Thyroid gland (tissue), 4 donors: ENCODE measurements around the gene TLCD2. TPM values are rescaled to one million over a fixed set of nuclear protein-coding genes. Genes with fewer than 3 reads are reported as not detected.
"Not testable (repeated sequence)": the region's sequence is repeated elsewhere in the genome, so short reads cannot be mapped to it uniquely, and the experiment has no call there.

ENCODE experiments used
- DNase-seq, 2 donors: peaks; one replicate each; pipeline ENCODE4 v3.0.0-alpha.2; 2019
- H3K27ac ChIP-seq, 3 donors: fragments of 200-600 bp; sonication (generic); 1 replicate in 2 of 3; 2 replicates in 1 of 3; pipeline ENCODE4 v1.5.1; 2016 to 2019; ENCODE audit warnings: mild to moderate bottlenecking in 1 of 3, moderate library complexity in 1 of 3
- H3K27me3 ChIP-seq: fragments of 200-600 bp; sonication (generic); one replicate; pipeline ENCODE4 v1.5.1; 2019
- H3K36me3 ChIP-seq, 2 donors: fragments of 200-600 bp; sonication (generic); one replicate each; pipeline ENCODE4 v1.5.1; 2016 to 2019
- H3K4me1 ChIP-seq, 2 donors: fragments of 200-600 bp; sonication (generic); one replicate each; pipeline ENCODE4 v1.5.1; 2017 to 2019
- H3K4me3 ChIP-seq, 3 donors: fragments of 200-600 bp; sonication (generic); replicated peaks in 1 of 3; 1 replicate in 2 of 3; 2 replicates in 1 of 3; pipeline ENCODE4 v1.5.1; 2016; ENCODE audit warnings: mild to moderate bottlenecking in 1 of 3
- H3K9me3 ChIP-seq: fragments of 200-600 bp; sonication (generic); one replicate; pipeline ENCODE4 v1.5.1; 2017
- POLR2A ChIP-seq, 2 donors: fragments of 450-650 bp; IDR thresholded peaks; one replicate each; pipeline ENCODE4 v1.6.1; 2017; ENCODE audit warnings: antibody characterized with exemption in 2 of 2, mild to moderate bottlenecking in 2 of 2, moderate library complexity in 1 of 2
- WGBS, 2 donors: methylation state at CpG; one replicate each; pipeline ENCODE4 v1.1.5; 2017; 5-methylcytosine and 5-hydroxymethylcytosine counted together
- intact Hi-C: fragments of 100-400 bp; cut with DNase I; formaldehyde crosslinking; loops from one replicate; pipeline ENCODE4 v1.15.1; 2023
- total RNA-seq, 4 donors: library from RNA; depleted of rRNA; stranded (reverse); fragments of >200 nt; gene quantifications; one replicate each; pipeline ENCODE4 v1.2.3, GENCODE V29; 2016
- TF ChIP-seq, protein P1 (sequence below), 6 experiments: fragments of 200-600 bp in 3 of 6; fragments of 450-650 bp in 3 of 6; sonication (generic) in 3 of 6; IDR thresholded peaks; one replicate each; pipeline ENCODE4 v1.5.1; 2016 to 2019; ENCODE audit warnings: antibody characterized with exemption in 6 of 6, mild to moderate bottlenecking in 2 of 6, inconsistent platforms in 1 of 6, moderate library complexity in 1 of 6

The TLCD2 gene
- total RNA-seq, 4 donors from 2014 or later = 1.7 to 5.6 (median 3.7) TPM

- Histone ChIP-seq H3K4me1 (peaks cover 26 to 35% of the 10 kb centered on the region in 2 donors), H3K9me3 (no peaks in the 10 kb centered on the region), H3K36me3 (peaks cover 19 to 24% of the 10 kb centered on the region in 2 donors), H3K27ac (peak overlapping the region in 2 of 3 donors; percentile 58 to 71), H3K4me3 (peak overlapping the region in 1 of 3 donors; percentile 56), H3K27me3 (no peaks in the 10 kb centered on the region)
- TF ChIP-seq, protein P1, sequence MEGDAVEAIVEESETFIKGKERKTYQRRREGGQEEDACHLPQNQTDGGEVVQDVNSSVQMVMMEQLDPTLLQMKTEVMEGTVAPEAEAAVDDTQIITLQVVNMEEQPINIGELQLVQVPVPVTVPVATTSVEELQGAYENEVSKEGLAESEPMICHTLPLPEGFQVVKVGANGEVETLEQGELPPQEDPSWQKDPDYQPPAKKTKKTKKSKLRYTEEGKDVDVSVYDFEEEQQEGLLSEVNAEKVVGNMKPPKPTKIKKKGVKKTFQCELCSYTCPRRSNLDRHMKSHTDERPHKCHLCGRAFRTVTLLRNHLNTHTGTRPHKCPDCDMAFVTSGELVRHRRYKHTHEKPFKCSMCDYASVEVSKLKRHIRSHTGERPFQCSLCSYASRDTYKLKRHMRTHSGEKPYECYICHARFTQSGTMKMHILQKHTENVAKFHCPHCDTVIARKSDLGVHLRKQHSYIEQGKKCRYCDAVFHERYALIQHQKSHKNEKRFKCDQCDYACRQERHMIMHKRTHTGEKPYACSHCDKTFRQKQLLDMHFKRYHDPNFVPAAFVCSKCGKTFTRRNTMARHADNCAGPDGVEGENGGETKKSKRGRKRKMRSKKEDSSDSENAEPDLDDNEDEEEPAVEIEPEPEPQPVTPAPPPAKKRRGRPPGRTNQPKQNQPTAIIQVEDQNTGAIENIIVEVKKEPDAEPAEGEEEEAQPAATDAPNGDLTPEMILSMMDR (IDR thresholded peaks at IDR 0.05) = no peak
- TF ChIP-seq POLR2A (IDR thresholded peaks at IDR 0.05) = no peak
- intact Hi-C loops = no loop called here
- DNase-seq = no peak
- WGBS, 2 donors = 11 to 21% methylated on average over 5 to 8 of the region's 16 CpGs
These were observed 700 bp downstream of the TLCD2 start for GRCh38 chr17:1709403-1709951.

- H3K4me3 ChIP-seq, DNase-seq, H3K27ac ChIP-seq, intact Hi-C loops, H3K27me3 ChIP-seq, H3K9me3 ChIP-seq: not testable (repeated sequence)
- peaks cover 22 to 30% of the 10 kb centered on the region in 2 donors for H3K4me1 ChIP-seq
- H3K36me3 ChIP-seq = peaks cover 19 to 23% of the 10 kb centered on the region in 2 donors
- WGBS, 2 donors = 93 to 96% methylated on average over 10 of the region's 10 CpGs
These were observed 1.3 kb downstream of the TLCD2 start for GRCh38 chr17:1708791-1709346.

DNA sequence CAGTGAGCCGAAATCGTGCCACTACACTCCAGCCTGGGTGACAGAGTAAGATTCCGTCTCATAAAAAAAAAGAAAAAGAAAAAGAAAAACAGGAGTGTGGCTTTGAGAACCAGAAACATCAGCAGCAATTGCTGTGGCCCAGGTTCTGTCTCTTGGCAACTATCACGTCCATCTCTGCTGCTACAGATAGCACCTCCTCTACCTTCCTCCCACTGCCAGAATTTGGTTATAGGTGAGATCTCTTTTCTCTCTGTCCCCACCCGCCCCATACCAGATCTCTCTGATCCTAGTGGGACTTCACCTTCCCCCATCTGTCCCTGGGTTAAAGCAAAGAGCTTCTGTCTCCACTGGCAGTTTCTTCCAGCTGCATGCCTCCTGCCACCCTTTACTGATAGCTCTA is 3.1 kb downstream of the TLCD2 start:
- WGBS, 2 donors = 90 to 96% methylated on average over 5 of the region's 5 CpGs

DNA sequence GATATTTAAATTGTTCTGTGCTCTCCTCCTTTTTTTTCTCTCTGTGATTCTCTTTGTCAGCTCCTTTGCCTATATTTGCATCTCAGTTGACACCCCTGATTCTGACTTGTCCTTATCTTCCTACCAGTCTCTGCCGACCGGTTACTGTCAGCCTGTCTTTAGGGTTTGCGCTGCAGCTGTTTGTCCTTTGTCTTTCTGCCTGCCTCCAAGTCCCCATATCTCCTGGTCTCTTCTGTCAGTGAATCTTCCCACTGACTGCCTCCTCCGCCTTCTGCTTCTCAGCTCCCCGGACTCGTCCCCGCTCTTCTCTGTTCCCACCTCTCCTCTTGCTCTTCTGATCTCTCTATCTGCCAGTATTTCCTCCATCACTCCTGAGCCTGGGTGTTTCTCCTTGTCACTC is 5.2 kb downstream of the TLCD2 start:
- 82 to 86% methylated on average over 7 of the region's 7 CpGs for WGBS, 2 donors
- H3K9me3 ChIP-seq = no peaks in the 10 kb centered on the region
- H3K27ac ChIP-seq = no peak overlapping the region
- intact Hi-C loops = no loop called here
- H3K4me1 ChIP-seq = peaks cover 6% of the 10 kb centered on the region in 2 donors
- no peak overlapping the region for H3K4me3 ChIP-seq
- H3K27me3 ChIP-seq = no peaks in the 10 kb centered on the region
- no peak for DNase-seq
- TF ChIP-seq, protein P1 (IDR thresholded peaks at IDR 0.05) = no peak
- no peak for TF ChIP-seq POLR2A (IDR thresholded peaks at IDR 0.05)
- H3K36me3 ChIP-seq = no peaks in the 10 kb centered on the region

More for the DNA sequence above, 3.1 kb downstream of the TLCD2 start:
- Histone ChIP-seq H3K4me1 (peaks cover 14 to 17% of the 10 kb centered on the region in 2 donors), H3K27me3 (no peaks in the 10 kb centered on the region), H3K9me3 (no peaks in the 10 kb centered on the region), H3K27ac (no peak overlapping the region), H3K36me3 (peaks cover 4 to 5% of the 10 kb centered on the region in 2 donors), H3K4me3 (no peak overlapping the region)
- intact Hi-C loops = no loop called here
- DNase-seq = no peak
- TF ChIP-seq, protein P1 (IDR thresholded peaks at IDR 0.05) = no peak
- TF ChIP-seq POLR2A (IDR thresholded peaks at IDR 0.05) = no peak

DNA sequence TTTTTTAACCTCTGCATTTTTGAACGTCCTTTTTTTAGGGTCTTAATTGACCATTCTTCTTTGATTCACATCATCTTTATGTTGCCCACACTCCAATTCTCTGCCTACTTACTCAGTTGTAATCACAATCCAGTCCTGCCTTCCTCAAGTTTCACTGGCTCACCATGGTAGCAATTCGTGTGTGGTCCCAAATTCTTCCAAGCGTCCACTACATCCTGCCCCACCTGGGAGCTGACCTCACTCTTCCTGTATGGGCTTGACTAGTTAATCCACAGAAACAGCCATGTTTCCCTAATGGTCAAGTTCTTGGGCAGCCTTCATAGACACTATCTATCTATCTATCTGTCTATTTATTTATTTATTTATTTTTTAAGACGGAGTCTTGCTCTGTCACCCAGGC is 7.1 kb downstream of the TLCD2 start:
- no peaks in the 10 kb centered on the region for H3K4me1 ChIP-seq
- TF ChIP-seq, protein P1 (IDR thresholded peaks at IDR 0.05) = no peak
- WGBS, 2 donors = 46 to 57% methylated on average over 4 of the region's 4 CpGs
- H3K36me3 ChIP-seq = no peaks in the 10 kb centered on the region
- DNase-seq = no peak
- no peak overlapping the region for H3K4me3 ChIP-seq
- intact Hi-C loops = no loop called here
- H3K27me3 ChIP-seq = no peaks in the 10 kb centered on the region
- H3K9me3 ChIP-seq = no peaks in the 10 kb centered on the region
- H3K27ac ChIP-seq = no peak overlapping the region

DNA sequence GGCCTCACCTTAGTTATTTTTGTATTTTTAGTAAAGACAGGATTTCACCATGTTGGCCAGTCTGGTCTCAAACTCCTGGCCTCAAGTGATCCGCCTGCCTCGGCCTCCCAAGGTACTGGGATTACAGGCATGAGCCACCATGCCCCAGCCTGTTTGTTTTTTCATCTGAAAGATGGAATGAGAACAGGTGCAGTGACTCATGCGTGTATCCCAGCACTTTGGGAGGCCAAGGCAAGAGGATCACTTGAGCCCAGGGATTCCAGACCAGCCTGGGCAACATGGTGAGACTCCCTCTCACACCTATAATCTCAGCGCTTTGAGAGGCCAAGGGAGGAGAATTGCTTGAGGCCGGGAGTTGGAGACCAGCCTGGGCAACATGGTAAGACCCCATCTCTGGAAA is 10.3 kb downstream of the TLCD2 start:
- WGBS, 2 donors = 94 to 95% methylated on average over 5 of the region's 5 CpGs
- H3K4me1 ChIP-seq, H3K36me3 ChIP-seq, H3K4me3 ChIP-seq, H3K9me3 ChIP-seq, H3K27me3 ChIP-seq, intact Hi-C loops, H3K27ac ChIP-seq, DNase-seq: not testable (repeated sequence)
